Retinal pigment epithelial cell (primary cell): ENCODE data around the gene PPCDC.

Experiments used
- DNase-seq: peaks from one replicate; pipeline ENCODE4 v3.0.0-alpha.2; 2010; ENCODE audit warnings: low read depth
- H3K4me3 ChIP-seq: 2 replicates; pipeline ENCODE4 v1.5.1; 2011; ENCODE audit warnings: mild to moderate bottlenecking, low read length, control low read depth, moderate library complexity
- CTCF ChIP-seq: conservative IDR thresholded peaks from 2 replicates; pipeline ENCODE4 v1.5.1; 2011; ENCODE audit warnings: low read depth, low read length, control low read depth, inconsistent platforms

Gene PPCDC

GRCh38 chr15:75058127-75058905 lies 34.9 kb downstream of the PPCDC start:
- no peak for TF ChIP-seq CTCF
- H3K4me3 ChIP-seq = no peak overlapping the region
- no peak for DNase-seq

GRCh38 chr15:75059607-75060006 lies 36.2 kb downstream of the PPCDC start:
- TF ChIP-seq CTCF = no peak
- no peak overlapping the region for H3K4me3 ChIP-seq
- DNase-seq = no peak

GRCh38 chr15:75061272-75061671 lies 37.9 kb downstream of the PPCDC start:
- no peak for TF ChIP-seq CTCF
- no peak overlapping the region for H3K4me3 ChIP-seq
- no peak for DNase-seq

GRCh38 chr15:75062706-75063105 lies 39.3 kb downstream of the PPCDC start:
- DNase-seq = no peak
- TF ChIP-seq CTCF = no peak
- no peak overlapping the region for H3K4me3 ChIP-seq

- no peak for DNase-seq
- H3K4me3 ChIP-seq = no peak overlapping the region
- TF ChIP-seq CTCF = no peak
Observed at GRCh38 chr15:75063338-75063737, 39.9 kb downstream of the PPCDC start.

- no peak overlapping the region for H3K4me3 ChIP-seq
- no peak for DNase-seq
- TF ChIP-seq CTCF = no peak
Observed at GRCh38 chr15:75063889-75064288, 40.5 kb downstream of the PPCDC start.

GRCh38 chr15:75064846-75065245 lies 41.5 kb downstream of the PPCDC start:
- no peak for TF ChIP-seq CTCF
- DNase-seq = no peak
- H3K4me3 ChIP-seq = no peak overlapping the region
